GM19035 (cell line): ENCODE measurements around the gene ASTN2.
A peak's percentile ranks its signal among the peaks of the same experiment; 100 is the strongest.

Source experiments
- ATAC-seq: cut with Tn5 transposase; IDR thresholded peaks from one replicate; pipeline ENCODE4 v1.9.1; 2021; ENCODE audit not compliant: unreplicated experiment

ASTN2 gene

DNA sequence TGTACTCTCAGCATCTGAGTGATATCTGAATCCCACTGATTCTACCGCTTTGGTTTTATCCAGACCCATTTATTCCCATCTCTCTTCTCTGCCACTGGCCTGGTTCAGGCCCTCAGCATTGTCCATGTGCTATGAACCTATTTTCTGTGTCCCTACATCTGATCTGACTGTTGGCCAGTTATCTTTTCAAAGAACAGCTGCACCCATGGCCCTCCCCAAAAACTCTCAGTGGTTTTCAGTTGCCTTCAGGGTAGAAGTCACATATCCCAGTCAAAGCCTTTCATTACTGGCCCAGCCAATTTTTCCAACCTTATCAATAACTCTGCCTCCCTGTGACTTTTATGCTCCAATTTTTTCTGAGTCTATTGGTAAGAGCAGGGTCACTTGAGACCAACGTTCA is 430.7 kb downstream of the ASTN2 start:
- no peak for ATAC-seq

- ATAC-seq, result no peak
Observed at GRCh38 chr9:116980582-116981120, 434.2 kb downstream of the ASTN2 start.

GRCh38 chr9:116979456-116979855 is 435.4 kb downstream of the ASTN2 start:
- ATAC-seq, result no peak

DNA sequence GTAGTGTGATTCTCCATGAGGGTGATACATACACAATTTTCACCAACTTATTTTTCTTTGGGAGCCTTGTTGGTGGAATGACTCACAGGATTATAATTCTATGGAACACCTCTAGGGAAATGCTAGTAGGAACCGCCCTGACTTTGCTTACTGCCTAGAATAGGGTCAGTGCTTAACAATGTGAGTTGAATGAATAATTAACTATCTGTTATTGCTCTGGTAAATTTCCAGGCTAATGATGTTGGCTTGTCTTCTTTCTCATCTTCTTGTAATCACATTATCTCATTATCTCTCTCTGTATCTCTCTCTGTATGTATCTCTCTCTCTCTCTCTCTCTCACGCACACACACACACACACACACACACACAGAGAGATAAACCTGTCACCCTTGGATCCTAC is 436.7 kb downstream of the ASTN2 start:
- no peak for ATAC-seq

DNA sequence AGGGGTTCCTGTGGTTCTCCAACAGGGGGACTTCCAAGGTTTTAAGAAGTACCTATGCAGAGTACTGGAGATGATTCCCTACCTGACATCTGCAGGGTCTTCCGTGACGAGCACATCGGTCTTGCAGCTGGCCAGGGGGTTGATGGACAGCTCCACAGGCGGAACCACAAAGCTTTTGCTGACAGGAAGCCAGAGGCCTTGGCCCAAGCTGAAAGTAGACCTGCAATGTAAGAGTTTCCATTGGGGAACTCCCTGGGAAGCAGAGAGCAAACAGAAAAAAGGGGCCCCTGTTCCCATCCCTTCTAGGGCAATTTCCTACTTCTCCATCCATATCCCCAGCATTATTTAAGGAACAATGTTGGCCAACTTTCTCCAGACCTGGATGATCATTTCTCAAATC is 439.7 kb downstream of the ASTN2 start:
- ATAC-seq, result no peak

GRCh38 chr9:116966199-116966598 is 448.7 kb downstream of the ASTN2 start:
- ATAC-seq, result no peak

DNA sequence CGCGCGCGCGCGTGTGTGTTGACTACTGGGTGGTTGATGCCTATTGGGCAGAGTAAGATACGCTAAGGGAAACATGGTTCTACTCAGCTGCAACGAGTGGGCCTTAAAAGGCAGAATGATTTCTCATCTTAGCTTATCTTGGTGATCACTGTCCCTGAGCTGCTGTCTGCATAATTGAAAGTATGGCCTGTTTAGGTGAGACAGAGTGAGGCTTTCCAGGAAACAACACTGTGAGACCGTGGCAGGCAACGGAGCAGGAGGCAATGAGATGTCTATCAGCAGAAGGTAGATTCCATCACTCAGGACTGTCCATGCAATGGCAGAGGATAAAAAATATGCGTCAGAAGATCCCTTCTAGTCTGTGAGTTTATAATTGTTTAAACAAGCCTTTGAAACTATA is 450.6 kb downstream of the ASTN2 start:
- ATAC-seq, result no peak

DNA sequence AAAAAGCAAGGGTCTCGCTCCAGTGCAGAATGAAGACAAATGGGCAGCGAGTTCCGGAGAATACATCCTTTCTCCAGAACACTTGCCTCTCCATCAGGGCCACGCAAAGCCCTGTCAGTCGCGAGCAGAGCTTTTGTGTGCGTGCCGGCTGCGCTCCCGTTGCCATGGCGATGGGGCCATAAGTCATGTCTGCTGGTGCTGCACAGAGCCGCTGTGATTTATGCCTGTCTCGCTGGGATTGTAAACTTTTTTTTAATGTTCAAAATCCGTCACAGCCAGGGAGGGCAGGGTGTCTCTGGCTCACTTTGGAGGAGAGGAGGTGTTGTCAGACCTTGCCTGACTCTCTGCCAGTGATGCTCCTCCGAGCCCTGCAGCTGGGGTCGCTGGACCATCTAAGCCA is 455.0 kb downstream of the ASTN2 start:
- ATAC-seq, result peak; percentile 48

DNA sequence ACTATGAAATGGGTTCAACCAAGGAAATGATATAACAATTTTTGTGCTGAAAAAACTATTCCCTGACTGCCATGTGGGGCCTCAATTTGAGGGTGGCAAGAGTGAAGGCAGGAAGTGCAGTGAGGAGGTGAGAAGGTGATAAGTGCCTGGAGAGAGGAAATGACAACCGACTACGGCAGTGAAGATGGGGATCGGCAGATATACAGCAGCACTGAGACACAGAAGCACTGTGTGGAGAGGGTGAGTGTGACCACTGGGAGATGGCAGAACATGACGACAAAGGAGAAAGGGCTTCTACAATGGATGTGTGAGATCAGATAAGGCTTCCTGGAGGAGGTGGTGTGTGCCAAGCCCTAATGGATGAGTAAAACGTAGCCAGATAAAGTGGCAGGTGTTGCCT is 456.0 kb downstream of the ASTN2 start:
- ATAC-seq, result no peak

DNA sequence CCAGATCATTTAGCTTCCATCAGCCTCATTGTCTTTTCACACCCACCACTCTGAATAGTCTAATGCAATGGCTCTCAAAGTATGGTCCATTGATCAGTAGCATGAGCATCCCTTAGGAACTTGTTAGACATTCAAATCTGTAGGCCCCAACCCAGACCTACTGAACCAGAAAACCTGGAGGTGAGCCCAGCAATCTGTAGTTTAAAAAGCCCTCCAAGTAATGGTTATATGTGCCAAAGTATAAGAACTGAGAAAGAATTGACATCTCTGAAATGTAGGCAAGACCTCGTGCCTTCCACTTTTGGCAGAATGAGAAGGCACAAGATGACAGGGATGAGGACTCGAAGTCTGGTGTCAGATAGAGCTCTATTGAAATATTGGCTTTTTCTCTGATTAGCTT is 460.1 kb downstream of the ASTN2 start:
- ATAC-seq, result no peak

DNA sequence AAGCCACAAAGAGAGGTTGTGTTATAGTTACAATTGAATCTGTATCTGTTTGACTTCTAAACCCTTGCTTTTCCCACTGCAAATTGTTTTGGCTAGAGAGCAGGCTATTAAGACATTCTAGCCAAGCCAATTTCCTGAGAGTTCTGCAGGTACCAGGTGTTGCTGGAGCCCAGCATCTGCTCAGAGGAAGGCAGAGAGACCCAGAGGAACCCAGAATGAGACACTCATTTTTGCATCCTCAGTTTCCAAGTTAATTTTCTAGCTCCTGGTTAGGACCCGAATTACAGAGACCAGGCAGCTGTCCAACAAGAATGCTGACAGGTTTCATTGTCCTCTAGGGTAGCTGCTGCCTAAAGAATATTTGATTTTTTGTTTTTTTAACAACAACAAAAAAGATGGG is 461.6 kb downstream of the ASTN2 start:
- no peak for ATAC-seq

DNA sequence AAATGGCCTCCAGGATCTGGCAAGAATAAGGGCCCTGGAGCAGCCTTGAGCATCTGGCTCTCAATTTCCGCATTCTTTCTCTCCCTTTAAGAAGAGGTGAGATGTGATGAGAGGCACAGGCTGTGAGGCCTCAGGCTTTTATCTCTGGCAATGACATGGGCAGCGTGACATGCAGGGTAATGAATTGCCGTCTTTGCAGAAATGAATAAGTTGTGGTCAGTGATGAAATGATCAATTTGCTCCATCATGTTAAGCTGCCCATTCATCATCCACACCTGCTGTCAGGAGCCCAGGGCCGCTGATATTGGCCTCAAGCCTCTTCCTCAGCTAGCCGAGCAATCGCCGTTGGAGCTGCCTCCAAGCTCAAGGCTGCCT is 462.4 kb downstream of the ASTN2 start:
- ATAC-seq, result no peak

DNA sequence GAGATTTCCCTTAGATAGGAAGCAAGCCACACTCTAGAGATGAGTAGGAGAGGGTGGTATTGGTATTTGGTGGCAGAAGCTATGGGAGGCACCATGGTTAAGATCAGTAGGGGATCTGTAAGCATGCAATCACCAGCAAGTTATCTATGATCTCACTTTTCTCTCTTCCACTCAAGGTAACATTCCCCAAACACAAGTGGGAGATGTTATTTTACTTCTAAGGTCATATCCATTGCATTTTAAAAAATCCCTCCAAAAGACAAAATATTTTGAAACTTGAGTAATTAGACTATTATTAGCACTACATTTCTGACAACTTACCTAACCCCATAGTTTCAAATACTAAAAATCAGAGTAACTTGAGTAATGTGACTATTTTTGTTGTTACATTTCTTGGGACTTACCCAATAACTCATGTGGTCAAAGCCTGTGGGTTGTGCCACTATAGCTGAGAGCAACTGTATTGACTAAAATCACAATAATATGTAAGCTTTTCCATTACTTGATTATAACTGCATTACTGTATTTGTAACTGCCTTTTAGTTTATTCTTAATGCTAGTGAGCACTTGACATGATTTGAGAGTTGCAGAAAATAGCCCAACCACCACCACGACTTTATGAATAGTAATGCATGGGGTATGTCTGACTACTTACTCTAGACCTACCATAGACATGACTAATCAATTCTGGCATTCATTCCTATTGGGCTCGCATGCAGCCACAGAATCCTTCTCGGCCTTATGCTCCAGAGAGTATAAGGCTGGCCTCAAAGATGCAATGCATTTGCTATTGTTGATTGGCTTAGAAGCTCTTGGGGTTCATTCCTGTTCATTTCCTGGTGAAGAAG is 463.0 kb downstream of the ASTN2 start:
- ATAC-seq, result peak; percentile 73

- ATAC-seq, result no peak
Observed at GRCh38 chr9:116945817-116946216, 469.0 kb downstream of the ASTN2 start.

DNA sequence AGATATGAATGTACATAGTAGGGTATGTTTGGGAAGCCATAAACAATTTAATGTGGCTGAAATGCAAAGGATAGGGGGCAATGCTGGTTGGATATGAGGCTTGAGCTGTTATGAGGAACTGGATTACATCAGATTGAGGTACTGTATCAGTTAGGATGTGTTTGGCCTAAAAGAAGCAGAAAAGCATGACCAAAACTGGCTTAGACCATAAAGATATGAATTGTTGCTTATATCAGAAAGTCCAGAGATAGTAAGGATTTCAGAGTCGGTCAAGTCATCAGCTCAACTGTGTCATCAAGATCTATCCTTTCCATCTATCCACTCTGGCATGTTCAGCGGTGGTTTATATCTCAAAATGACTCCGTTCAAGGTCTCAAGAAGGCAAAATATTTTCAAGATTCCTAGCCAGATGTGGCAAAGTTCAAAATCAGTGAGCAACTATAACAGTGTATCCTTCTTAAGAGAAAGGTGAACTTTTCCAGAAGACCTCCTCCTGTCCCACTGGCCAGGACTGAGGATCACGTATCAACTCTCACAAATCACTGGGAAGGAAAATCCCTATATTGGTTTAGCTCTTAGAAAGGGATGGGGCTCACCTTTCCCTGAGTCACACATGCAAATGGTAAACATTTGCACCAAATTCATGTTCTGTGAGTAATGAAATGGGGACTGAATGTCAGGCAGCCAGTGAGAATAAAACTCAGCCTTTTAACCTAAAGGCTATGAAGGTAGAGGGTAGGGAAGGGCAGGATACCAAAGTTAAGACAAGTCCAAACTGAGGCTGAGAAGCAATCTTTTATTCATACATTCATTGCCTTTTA is 469.9 kb downstream of the ASTN2 start:
- no peak for ATAC-seq

DNA sequence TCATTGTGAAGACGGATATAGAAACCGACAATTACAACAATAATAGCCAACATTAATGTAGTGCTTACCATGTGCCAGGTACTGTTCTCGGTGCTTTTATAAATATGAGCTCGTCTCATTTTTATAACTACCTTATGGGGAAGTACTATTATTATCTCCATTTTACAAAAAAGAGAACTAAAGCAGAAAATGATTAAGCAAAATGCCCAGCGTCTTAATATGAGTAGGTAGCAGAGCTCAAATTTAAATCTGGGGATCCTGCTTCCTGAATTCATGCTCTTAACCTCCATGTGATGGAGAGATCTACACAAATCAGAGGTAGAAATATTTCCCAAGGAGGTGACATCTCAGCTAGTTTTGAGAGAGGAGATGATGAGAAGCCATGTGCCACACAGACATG is 470.9 kb downstream of the ASTN2 start:
- ATAC-seq, result no peak

DNA sequence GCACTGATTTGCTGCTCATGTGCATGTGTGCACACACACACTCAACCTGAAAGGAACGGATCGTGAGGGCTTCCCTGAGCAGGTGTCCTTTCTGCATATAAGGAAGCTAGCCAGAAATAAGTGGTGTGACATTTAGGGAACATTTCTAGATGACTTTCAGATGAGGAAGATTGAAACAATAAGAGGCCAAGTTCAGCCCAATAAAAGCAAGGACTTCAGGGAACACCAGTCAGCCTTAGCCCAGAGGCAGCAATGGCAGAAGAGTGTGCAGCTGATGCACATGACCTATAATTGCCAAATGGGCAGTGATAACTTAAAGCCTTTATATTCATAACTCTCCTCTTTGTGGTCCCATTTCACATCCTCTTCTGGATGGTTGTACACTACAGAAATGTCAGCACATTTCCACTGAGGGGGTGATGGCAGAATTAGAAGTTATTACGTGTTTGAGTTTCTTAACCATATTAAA is 472.2 kb downstream of the ASTN2 start:
- ATAC-seq, result peak; percentile 55

- no peak for ATAC-seq
Observed at GRCh38 chr9:116941266-116941665, 473.6 kb downstream of the ASTN2 start.

DNA sequence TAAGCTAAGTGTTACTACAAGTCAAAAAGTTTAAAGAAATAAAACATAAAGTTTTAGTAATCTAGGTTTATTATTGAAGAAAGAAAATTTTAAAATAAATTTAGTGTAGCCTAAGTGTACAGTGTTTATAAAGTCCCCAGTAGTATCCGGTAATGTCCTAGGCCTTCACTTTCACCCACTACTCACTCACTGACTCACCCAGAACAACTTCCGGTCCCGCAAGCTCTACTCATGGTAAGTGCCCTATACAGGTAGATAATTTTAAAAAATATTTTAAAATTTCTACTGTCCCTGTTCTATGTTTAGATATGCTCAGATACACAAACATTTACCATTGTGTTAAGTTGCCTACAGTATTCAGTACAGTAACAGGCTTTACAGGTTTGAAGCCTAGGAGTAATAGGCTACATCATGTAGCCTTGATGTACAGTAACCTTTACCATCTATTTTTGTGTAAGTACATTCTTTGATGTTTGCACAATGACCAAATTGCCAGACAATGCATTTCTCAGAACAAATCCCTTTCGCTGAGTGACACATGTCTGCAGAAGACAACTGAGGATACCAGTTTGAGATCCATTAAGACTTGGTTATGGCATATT is 474.1 kb downstream of the ASTN2 start:
- ATAC-seq, result no peak

- ATAC-seq, result peak; percentile 42
Observed at GRCh38 chr9:116939614-116940013, 475.2 kb downstream of the ASTN2 start.

- ATAC-seq, result no peak
Observed at GRCh38 chr9:116939161-116939560, 475.7 kb downstream of the ASTN2 start.
